Heart left ventricle (tissue), 16 donors: ENCODE measurements around the gene PAWR. TPM values are rescaled to one million over a fixed set of nuclear protein-coding genes. Genes with fewer than 3 reads are reported as not detected.

ENCODE experiments used
- ATAC-seq, 4 donors: fragments of 200-7000 bp; cut with Tn5 transposase; one replicate each; pipeline ENCODE4 v1.9.1; 2020 to 2022; ENCODE audit warnings: moderate library complexity in 4 of 4, mild to moderate bottlenecking in 3 of 4, moderate number of reproducible peaks in 1 of 4
- DNase-seq, 5 donors: peaks; one replicate each; pipeline ENCODE4 v3.0.0-alpha.2; 2020
- H3K27ac ChIP-seq, 12 donors: fragments of 200-600 bp; sonication (generic) in 4 of 12; one replicate each; pipeline versions ENCODE4 v1.5.0 to v1.8.0; 2016 to 2022; ENCODE audit warnings: mild to moderate bottlenecking in 2 of 12
- H3K27me3 ChIP-seq, 9 donors: fragments of 200-600 bp; sonication (generic) in 2 of 9; one replicate each; pipeline versions ENCODE4 v1.5.1 to v1.8.0; 2016 to 2022; ENCODE audit warnings: mild to moderate bottlenecking in 3 of 9
- H3K36me3 ChIP-seq, 9 donors: fragments of 200-600 bp; sonication (generic) in 2 of 9; one replicate each; pipeline versions ENCODE4 v1.5.0 to v1.8.0; 2018 to 2022; ENCODE audit warnings: mild to moderate bottlenecking in 2 of 9
- H3K4me1 ChIP-seq, 12 donors: fragments of 200-600 bp; sonication (generic) in 4 of 12; one replicate each; pipeline versions ENCODE4 v1.5.0 to v1.8.0; 2016 to 2022; ENCODE audit warnings: mild to moderate bottlenecking in 3 of 12
- H3K4me3 ChIP-seq, 12 donors: fragments of 200-600 bp; sonication (generic) in 4 of 12; one replicate each; pipeline versions ENCODE4 v1.5.0 to v1.8.0; 2017 to 2022; ENCODE audit warnings: mild to moderate bottlenecking in 9 of 12, moderate library complexity in 4 of 12
- H3K9me3 ChIP-seq, 12 donors: fragments of 200-600 bp; sonication (generic) in 4 of 12; one replicate each; pipeline versions ENCODE4 v1.5.0 to v1.8.0; 2016 to 2022; ENCODE audit warnings: mild to moderate bottlenecking in 1 of 12
- CTCF ChIP-seq, 12 donors: fragments of 200-600 bp; sonication (generic) in 4 of 12; IDR thresholded peaks; one replicate each; pipeline versions ENCODE4 v1.5.0 to v1.8.0; 2018 to 2022; ENCODE audit warnings: antibody characterized with exemption in 12 of 12, mild to moderate bottlenecking in 5 of 12
- POLR2A ChIP-seq, 2 donors: fragments of 450-650 bp; IDR thresholded peaks; one replicate each; pipeline ENCODE4 v1.6.1; 2017; ENCODE audit warnings: antibody characterized with exemption in 2 of 2, mild to moderate bottlenecking in 2 of 2, moderate library complexity in 2 of 2
- WGBS, 4 donors: extraction: QIAGEN DNeasy Blood & Tissue Kit in 2 of 4; methylation state at CpG; one replicate each; pipeline versions ENCODE4 v1.1.5 to v1.1.7; 2013 to 2018; 5-methylcytosine and 5-hydroxymethylcytosine counted together
- intact Hi-C, 10 donors: fragments of 100-400 bp; cut with DNase I; formaldehyde crosslinking; loops; one replicate each; pipeline versions ENCODE4 v1.11.1 to v1.14.2; 2022
- polyA plus RNA-seq, 2 donors: library from polyadenylated mRNA; stranded (reverse); fragments of 200-250 nt; gene quantifications; one replicate each; pipeline ENCODE4 v1.2.3, GENCODE V29; 2013
- total RNA-seq, 9 donors: library from RNA; depleted of rRNA in 2 of 9; stranded (reverse); fragments of >200 nt in 2 of 9; fragmentation: NEBNext Ultra II Directional in 3 of 9; extraction: Animal tissue kit (Norgen Biotek cat#: 25700) in 3 of 9; gene quantifications; one replicate each; pipeline versions ENCODE4 v1.1.0 to v1.2.4, GENCODE V29; 2016 to 2023
- donor health status: ischemic (EF 13 %, LVEDD 7.1; RV severe dilation, severe dysfunction).
- donor health status: healthy with polysubstance abuse.
- donor health status: DM: no; HTN: yes; CAD: no.
- donor health status: DM: no; HTN: no; CAD: no.
- donor health status: ischemic (EF 25% LVEDD 6.9; RV normal size, moderate dysfunction).
- donor health status: ischemic (EF 25% LVEDD 5.7; RV mildly dilated, moderate dysfunction).
- donor health status: healthy.
- donor health status: DM: yes; HTN: yes; CAD: no.
- donor health status: ischemic (EF 35%, LVEDD 5.7; RV mildly dilated, moderate dysfunction).
- donor health status: nonischemic (EF 11% LVEDD 7.7; RV severe dilation, severe dysfunction).
- donor health status: DM: yes; HTN: yes; CAD: no.
- donor health status: PGD.
- donor health status: ischemic (EF 29% LVEDD 5.4; RV normal size, mild dysfunction).
- donor health status: nonischemic (EF 23%, LVEDD 6.1; RV moderate dilation, normal function).

PAWR gene
- total and polyA plus RNA-seq, 11 donors = 4.8 to 29.0 (median 11.0) TPM

GRCh38 chr12:79677672-79678071 is 13.1 kb downstream of the PAWR start:
- no peak overlapping the region for H3K27ac ChIP-seq
- no peak for DNase-seq
- H3K36me3 ChIP-seq = no peaks in the 10 kb centered on the region
- WGBS, 4 donors = 85 to 92% (median 90%) methylated on average over 2 of the region's 2 CpGs
- H3K4me1 ChIP-seq = peaks cover 0 to 5% (median 0%) of the 10 kb centered on the region in 12 donors
- no peaks in the 10 kb centered on the region for H3K27me3 ChIP-seq
- no peak for TF ChIP-seq POLR2A (IDR thresholded peaks at IDR 0.05)
- TF ChIP-seq CTCF (IDR thresholded peaks at IDR 0.05) = no peak
- no peak overlapping the region for H3K4me3 ChIP-seq
- intact Hi-C loops = no loop called here
- no peak for ATAC-seq
- peaks cover 0 to 4% (median 0%) of the 10 kb centered on the region in 12 donors for H3K9me3 ChIP-seq

DNA sequence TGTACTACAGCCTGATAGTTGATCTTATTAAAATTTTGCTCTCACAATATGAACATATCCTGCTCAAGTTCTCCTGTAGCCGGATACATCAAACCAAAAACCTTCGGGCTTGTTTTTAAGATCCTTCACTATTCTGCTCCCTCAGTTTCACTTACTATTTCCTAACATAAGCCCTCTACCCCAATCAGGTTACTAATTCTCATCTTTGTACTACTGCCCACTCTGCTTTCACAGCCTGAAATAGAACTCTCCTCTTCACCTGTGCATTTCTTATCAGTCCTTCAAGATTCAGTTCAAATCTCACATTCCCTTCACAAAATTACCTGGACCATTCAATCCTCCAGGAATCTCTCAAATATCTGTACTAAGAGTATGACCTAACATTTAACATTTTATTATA is 14.2 kb downstream of the PAWR start:
- Histone ChIP-seq H3K36me3 (no peaks in the 10 kb centered on the region), H3K9me3 (peaks cover 0 to 10% (median 0%) of the 10 kb centered on the region in 12 donors), H3K4me1 (peaks cover 0 to 5% (median 0%) of the 10 kb centered on the region in 12 donors), H3K4me3 (no peak overlapping the region), H3K27me3 (no peaks in the 10 kb centered on the region), H3K27ac (no peak overlapping the region)
- DNase-seq (no peak), ATAC-seq (no peak)
- TF ChIP-seq CTCF (IDR thresholded peaks at IDR 0.05) (no peak), POLR2A (IDR thresholded peaks at IDR 0.05) (no peak)
- WGBS, 4 donors = 89 to 92% (median 90%) methylated on average over 2 of the region's 2 CpGs
- intact Hi-C loops = no loop called here

DNA sequence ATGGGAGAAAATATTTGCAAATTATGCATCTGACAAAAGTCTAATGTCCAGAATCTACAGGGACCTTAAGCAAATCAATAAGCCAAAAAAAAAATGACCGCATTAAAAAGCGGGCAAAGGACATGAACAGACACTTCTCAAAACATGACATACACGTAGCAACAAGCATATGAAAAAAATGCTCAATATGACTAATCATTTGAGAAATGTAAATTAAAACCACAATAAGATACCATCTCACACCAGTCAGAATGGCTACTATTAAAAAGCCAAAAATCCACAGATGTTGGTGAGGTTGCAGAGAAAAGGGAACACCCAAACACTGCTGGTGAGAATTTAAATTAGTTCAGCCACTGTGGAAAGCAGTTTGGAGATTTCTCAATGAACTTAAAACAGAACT is 16.1 kb downstream of the PAWR start:
- no peak for ATAC-seq

GRCh38 chr12:79673354-79673753 is 17.4 kb downstream of the PAWR start:
- 94 to 98% (median 97%) methylated on average over 4 of the region's 4 CpGs for whole genome bisulfite sequencing, 4 donors
- Histone ChIP-seq H3K27me3 (no peaks in the 10 kb centered on the region), H3K36me3 (no peaks in the 10 kb centered on the region), H3K27ac (no peak overlapping the region), H3K4me1 (peaks cover 0 to 3% (median 0%) of the 10 kb centered on the region in 12 donors), H3K4me3 (no peak overlapping the region), H3K9me3 (peaks cover 0 to 14% (median 0%) of the 10 kb centered on the region in 12 donors)
- ATAC-seq (no peak), DNase-seq (no peak)
- no peak for TF ChIP-seq POLR2A (IDR thresholded peaks at IDR 0.05)
- no peak for TF ChIP-seq CTCF (IDR thresholded peaks at IDR 0.05)
- intact Hi-C loops = no loop called here

More for the DNA sequence above, 16.1 kb downstream of the PAWR start:
- TF ChIP-seq POLR2A (IDR thresholded peaks at IDR 0.05) (no peak), CTCF (IDR thresholded peaks at IDR 0.05) (no peak)
- no peak for DNase-seq
- Histone ChIP-seq H3K9me3 (peaks cover 0 to 14% (median 0%) of the 10 kb centered on the region in 12 donors), H3K36me3 (no peaks in the 10 kb centered on the region), H3K4me3 (no peak overlapping the region), H3K27ac (no peak overlapping the region), H3K27me3 (no peaks in the 10 kb centered on the region), H3K4me1 (peaks cover 0 to 5% (median 0%) of the 10 kb centered on the region in 12 donors)
- WGBS, 4 donors = 95 to 99% (median 97%) methylated on average over 3 of the region's 3 CpGs
- intact Hi-C loops = no loop called here
